GM12878 (cell line): ENCODE data around the gene SOCS6. TPM values are rescaled to one million over a fixed set of nuclear protein-coding genes. Genes with fewer than 3 reads are reported as not detected.

ENCODE experiments used
- ATAC-seq: fragments of 200-7000 bp; cut with Tn5 transposase; 3 replicates; pipeline ENCODE4 v1.9.1; 2020; ENCODE audit warnings: mild to moderate bottlenecking, moderate library complexity
- BruUV-seq: library from RNA; stranded (reverse); fragments of 400-500 nt; replicated peaks from 2 replicates; lab custom pipeline; 2021; lab: Mats Ljungman, UMichigan
- CTCF ChIA-PET: fragments of 300-600 bp; sonication (Branson Sonifier 250); formaldehyde crosslinking; extraction: SDS; loops from one replicate; lab custom pipeline; 2021; ENCODE audit warnings: inconsistent platforms; lab: Yijun Ruan, JAX
- POLR2A ChIA-PET: fragments of 350-600 bp; formaldehyde crosslinking; extraction: SDS; loops from one replicate; lab custom pipeline; 2021; ENCODE audit warnings: inconsistent platforms; lab: Charles Lee
- RAD21 ChIA-PET: fragments of 300-600 bp; sonication (Branson Sonifier 250); formaldehyde crosslinking; loops from one replicate; lab custom pipeline; 2023; ENCODE audit warnings: antibody characterized with exemption; ENCODE audit not compliant: unreplicated experiment; lab: Charles Lee
- SMC1A ChIA-PET: fragments of 300-600 bp; sonication (Branson Sonifier 250); formaldehyde crosslinking; loops from one replicate; lab custom pipeline; 2023; ENCODE audit not compliant: unreplicated experiment, uncharacterized antibody; lab: Charles Lee
- DNase-seq: peaks from one replicate; pipeline ENCODE4 v3.0.0-alpha.2; 2011; ENCODE audit warnings: low read depth, low spot score
- FAIRE-seq: peaks from 3 replicates; lab custom pipeline; 2011; peaks lifted over from hg19 to GRCh38; lab: Jason Lieb, UNC
- H2AFZ ChIP-seq: 2 replicates; pipeline ENCODE4 v1.6.0; 2011; ENCODE audit warnings: low read depth, low read length, control low read depth; ENCODE audit not compliant: control insufficient read depth
- H3K27ac ChIP-seq: 2 replicates; pipeline ENCODE4 v1.5.1; 2011; ENCODE audit warnings: control low read depth; ENCODE audit not compliant: control insufficient read depth, insufficient read depth
- H3K27me3 ChIP-seq, 2 experiments: replicated peaks in 1 of 2; 2 replicates each; pipeline versions ENCODE4 v1.6.0 to v1.6.1; 2011; ENCODE audit warnings: low read length in 1 of 2; ENCODE audit not compliant: control insufficient read depth in 2 of 2, insufficient read depth in 2 of 2
- H3K36me3 ChIP-seq, 2 experiments: 2 replicates each; pipeline ENCODE4 v1.5.1; 2011; ENCODE audit warnings: low read length in 1 of 2; ENCODE audit not compliant: control insufficient read depth in 2 of 2, insufficient read depth in 2 of 2
- H3K4me1 ChIP-seq: 2 replicates; pipeline ENCODE4 v1.6.1; 2011; ENCODE audit warnings: mild to moderate bottlenecking, low read length, moderate library complexity, mixed read lengths; ENCODE audit not compliant: control insufficient read depth, insufficient read depth
- H3K4me2 ChIP-seq: 2 replicates; pipeline ENCODE4 v1.6.0; 2011; ENCODE audit warnings: control low read depth; ENCODE audit not compliant: control insufficient read depth, insufficient read depth
- H3K4me3 ChIP-seq: fragments of 200-600 bp; sonication (generic); 2 replicates; pipeline ENCODE4 v1.5.1; 2016
- H3K79me2 ChIP-seq: 2 replicates; pipeline ENCODE4 v1.6.0; 2011; ENCODE audit warnings: low read length; ENCODE audit not compliant: control insufficient read depth, insufficient read depth
- H3K9ac ChIP-seq: 2 replicates; pipeline ENCODE4 v1.8.0; 2011; ENCODE audit warnings: low read length, control low read depth, mixed read lengths; ENCODE audit not compliant: control insufficient read depth, insufficient read depth
- H3K9me3 ChIP-seq: replicated peaks from 3 replicates; pipeline ENCODE4 v1.5.1; 2011; ENCODE audit warnings: mild to moderate bottlenecking, low read length; ENCODE audit not compliant: control insufficient read depth, insufficient read depth
- H4K20me1 ChIP-seq: 2 replicates; pipeline ENCODE4 v1.6.0; 2011; ENCODE audit not compliant: control insufficient read depth, insufficient read depth
- SREBF1 ChIP-seq: IDR thresholded peaks from 2 replicates; pipeline ENCODE4 v1.6.1; 2012; ENCODE audit warnings: mild to moderate bottlenecking, low read length
- in situ Hi-C: fragments of 300-500 bp; cut with MboI; formaldehyde crosslinking; loops from 9 replicates; pipeline ENCODE4 v1.14.3; 2018; ENCODE audit warnings: mixed read lengths
- intact Hi-C: fragments of 100-400 bp; cut with micrococcal nuclease; formaldehyde crosslinking; loops from one replicate; pipeline ENCODE4 v1.14.2; 2022; ENCODE audit not compliant: unreplicated experiment
- polyA plus RNA-seq, 11 experiments: library from polyadenylated mRNA; depleted of rRNA in 4 of 11; unstranded in 6 of 11; stranded (reverse) in 5 of 11; fragments of >200 nt; fragmentation: Nextera tagmentation in 4 of 11; fragmentation: Illumina TruSeq in 1 of 11; extraction: Ambion mirVana in 4 of 11; extraction: Trizol in 1 of 11; gene quantifications; 1 replicate in 1 of 11; 2 replicates in 10 of 11; pipeline versions ENCODE4 v1.2.1 to v1.2.3, GENCODE V29; 2011 to 2016; ENCODE audit warnings: inconsistent platforms in 2 of 11, missing spikeins in 2 of 11, low read depth in 1 of 11
- total RNA-seq, 4 experiments: library from RNA; depleted of rRNA in 3 of 4; stranded (reverse); fragments of >200 nt in 3 of 4; fragmentation: Illumina TruSeq in 1 of 4; extraction: Trizol in 1 of 4; gene quantifications; 2 replicates each; pipeline versions ENCODE4 v1.2.1 to v1.2.3, GENCODE V29; 2013 to 2021
- TF ChIP-seq, protein P1 (sequence below): IDR thresholded peaks from 2 replicates; pipeline ENCODE4 v1.6.1; 2011; ENCODE audit warnings: mild to moderate bottlenecking, low read depth, low read length, moderate library complexity; ENCODE audit not compliant: insufficient replicate concordance
- TF ChIP-seq, protein P2 (sequence below): IDR thresholded peaks from 2 replicates; pipeline ENCODE4 v1.6.1; 2012; ENCODE audit warnings: improper control_type of control experiment, low read depth, low read length; ENCODE audit not compliant: insufficient replicate concordance
- TF ChIP-seq, protein P3 (sequence below): fragments of 450-650 bp; IDR thresholded peaks from 2 replicates; pipeline ENCODE4 v1.6.1; 2014; ENCODE audit warnings: mild to moderate bottlenecking

SOCS6 gene
- total and polyA plus RNA-seq, 10 of the 15 experiments (the other 5 are each of a cell fraction or from before 2014, with no cell fraction given) = 1.6 to 6.1 (median 4.1) TPM

DNA sequence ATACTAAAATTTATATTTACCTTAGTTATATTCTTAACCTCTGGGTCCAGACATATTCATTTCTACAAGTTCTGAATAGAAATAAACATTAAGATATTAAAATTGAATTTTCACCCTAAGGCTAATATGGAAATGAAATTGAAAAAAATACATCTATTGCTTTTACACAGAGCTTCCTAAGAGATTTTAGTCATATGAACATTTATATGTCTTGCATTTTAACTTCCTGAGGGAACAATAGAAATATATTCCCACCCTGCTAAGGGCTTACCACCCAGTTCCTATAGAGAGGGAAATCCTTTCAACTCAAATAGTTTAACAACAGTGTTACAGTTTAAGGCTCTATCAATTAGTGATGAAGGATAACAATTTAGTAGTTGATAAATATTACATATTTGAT lies 60.5 kb downstream of the SOCS6 start:
- H3K27ac ChIP-seq = no peak overlapping the region
- DNase-seq (no peak), FAIRE-seq (no peak), ATAC-seq (no peak)
- H3K4me3 ChIP-seq = no peak overlapping the region
- TF ChIP-seq SREBF1 = no peak
- TF ChIP-seq, protein P1, sequence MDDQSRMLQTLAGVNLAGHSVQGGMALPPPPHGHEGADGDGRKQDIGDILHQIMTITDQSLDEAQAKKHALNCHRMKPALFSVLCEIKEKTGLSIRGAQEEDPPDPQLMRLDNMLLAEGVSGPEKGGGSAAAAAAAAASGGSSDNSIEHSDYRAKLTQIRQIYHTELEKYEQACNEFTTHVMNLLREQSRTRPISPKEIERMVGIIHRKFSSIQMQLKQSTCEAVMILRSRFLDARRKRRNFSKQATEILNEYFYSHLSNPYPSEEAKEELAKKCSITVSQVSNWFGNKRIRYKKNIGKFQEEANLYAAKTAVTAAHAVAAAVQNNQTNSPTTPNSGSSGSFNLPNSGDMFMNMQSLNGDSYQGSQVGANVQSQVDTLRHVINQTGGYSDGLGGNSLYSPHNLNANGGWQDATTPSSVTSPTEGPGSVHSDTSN = no peak
- TF ChIP-seq, protein P2, sequence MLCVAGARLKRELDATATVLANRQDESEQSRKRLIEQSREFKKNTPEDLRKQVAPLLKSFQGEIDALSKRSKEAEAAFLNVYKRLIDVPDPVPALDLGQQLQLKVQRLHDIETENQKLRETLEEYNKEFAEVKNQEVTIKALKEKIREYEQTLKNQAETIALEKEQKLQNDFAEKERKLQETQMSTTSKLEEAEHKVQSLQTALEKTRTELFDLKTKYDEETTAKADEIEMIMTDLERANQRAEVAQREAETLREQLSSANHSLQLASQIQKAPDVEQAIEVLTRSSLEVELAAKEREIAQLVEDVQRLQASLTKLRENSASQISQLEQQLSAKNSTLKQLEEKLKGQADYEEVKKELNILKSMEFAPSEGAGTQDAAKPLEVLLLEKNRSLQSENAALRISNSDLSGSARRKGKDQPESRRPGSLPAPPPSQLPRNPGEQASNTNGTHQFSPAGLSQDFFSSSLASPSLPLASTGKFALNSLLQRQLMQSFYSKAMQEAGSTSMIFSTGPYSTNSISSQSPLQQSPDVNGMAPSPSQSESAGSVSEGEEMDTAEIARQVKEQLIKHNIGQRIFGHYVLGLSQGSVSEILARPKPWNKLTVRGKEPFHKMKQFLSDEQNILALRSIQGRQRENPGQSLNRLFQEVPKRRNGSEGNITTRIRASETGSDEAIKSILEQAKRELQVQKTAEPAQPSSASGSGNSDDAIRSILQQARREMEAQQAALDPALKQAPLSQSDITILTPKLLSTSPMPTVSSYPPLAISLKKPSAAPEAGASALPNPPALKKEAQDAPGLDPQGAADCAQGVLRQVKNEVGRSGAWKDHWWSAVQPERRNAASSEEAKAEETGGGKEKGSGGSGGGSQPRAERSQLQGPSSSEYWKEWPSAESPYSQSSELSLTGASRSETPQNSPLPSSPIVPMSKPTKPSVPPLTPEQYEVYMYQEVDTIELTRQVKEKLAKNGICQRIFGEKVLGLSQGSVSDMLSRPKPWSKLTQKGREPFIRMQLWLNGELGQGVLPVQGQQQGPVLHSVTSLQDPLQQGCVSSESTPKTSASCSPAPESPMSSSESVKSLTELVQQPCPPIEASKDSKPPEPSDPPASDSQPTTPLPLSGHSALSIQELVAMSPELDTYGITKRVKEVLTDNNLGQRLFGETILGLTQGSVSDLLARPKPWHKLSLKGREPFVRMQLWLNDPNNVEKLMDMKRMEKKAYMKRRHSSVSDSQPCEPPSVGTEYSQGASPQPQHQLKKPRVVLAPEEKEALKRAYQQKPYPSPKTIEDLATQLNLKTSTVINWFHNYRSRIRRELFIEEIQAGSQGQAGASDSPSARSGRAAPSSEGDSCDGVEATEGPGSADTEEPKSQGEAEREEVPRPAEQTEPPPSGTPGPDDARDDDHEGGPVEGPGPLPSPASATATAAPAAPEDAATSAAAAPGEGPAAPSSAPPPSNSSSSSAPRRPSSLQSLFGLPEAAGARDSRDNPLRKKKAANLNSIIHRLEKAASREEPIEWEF = no peak
- TF ChIP-seq, protein P3, sequence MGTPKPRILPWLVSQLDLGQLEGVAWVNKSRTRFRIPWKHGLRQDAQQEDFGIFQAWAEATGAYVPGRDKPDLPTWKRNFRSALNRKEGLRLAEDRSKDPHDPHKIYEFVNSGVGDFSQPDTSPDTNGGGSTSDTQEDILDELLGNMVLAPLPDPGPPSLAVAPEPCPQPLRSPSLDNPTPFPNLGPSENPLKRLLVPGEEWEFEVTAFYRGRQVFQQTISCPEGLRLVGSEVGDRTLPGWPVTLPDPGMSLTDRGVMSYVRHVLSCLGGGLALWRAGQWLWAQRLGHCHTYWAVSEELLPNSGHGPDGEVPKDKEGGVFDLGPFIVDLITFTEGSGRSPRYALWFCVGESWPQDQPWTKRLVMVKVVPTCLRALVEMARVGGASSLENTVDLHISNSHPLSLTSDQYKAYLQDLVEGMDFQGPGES = no peak
- RAD21 ChIA-PET = no interaction called here
- POLR2A ChIA-PET = no interaction called here
- no peak overlapping the region for H3K4me2 ChIP-seq
- no peak overlapping the region for H3K9ac ChIP-seq
- SMC1A ChIA-PET = no interaction called here
- no peaks in the 10 kb centered on the region for H3K79me2 ChIP-seq
- no peaks in the 10 kb centered on the region for H4K20me1 ChIP-seq
- H3K9me3 ChIP-seq = no peaks in the 10 kb centered on the region; the same call in 2 of the 3 replicates
- in situ Hi-C loops (no loop called here), intact Hi-C loops (no loop called here)
- no peaks in the 10 kb centered on the region for H3K27me3 ChIP-seq
- BruUV-seq = no TSS peak
- H3K4me1 ChIP-seq = no peaks in the 10 kb centered on the region
- CTCF ChIA-PET = no interaction called here
- no peak overlapping the region for H2AFZ ChIP-seq
- no peaks in the 10 kb centered on the region for H3K36me3 ChIP-seq
